K562 (cell line): ENCODE data around the gene KIF5A. TPM values are rescaled to one million over a fixed set of nuclear protein-coding genes. Genes with fewer than 3 reads are reported as not detected.

Experiments used
- ATAC-seq: fragments of 200-7000 bp; cut with Tn5 transposase; 3 replicates; pipeline ENCODE4 v1.9.1; 2020; ENCODE audit warnings: moderate library complexity
- BruUV-seq: library from RNA; stranded (reverse); fragments of 400-500 nt; replicated peaks from 2 replicates; lab custom pipeline; 2021; lab: Mats Ljungman, UMichigan
- CTCF ChIA-PET: fragments of 300-600 bp; formaldehyde crosslinking; extraction: SDS; loops from one replicate; lab custom pipeline; 2021; ENCODE audit warnings: low intra/inter-chr PET ratio; lab: Yijun Ruan, JAX
- POLR2A ChIA-PET: fragments of 300-600, 350-650 bp; sonication (Branson Sonifier 250); formaldehyde crosslinking; extraction: SDS; loops from one replicate; lab custom pipeline; 2021; ENCODE audit warnings: antibody characterized with exemption, inconsistent platforms; lab: Yijun Ruan, JAX
- DNase-seq, 4 experiments: peaks; one replicate each; pipeline versions ENCODE4 v3.0.0 to v3.0.0-alpha.2; 2011 to 2018; ENCODE audit warnings: low spot score in 3 of 4, mixed read lengths in 3 of 4; ENCODE audit errors: extremely low read depth in 1 of 4
- FAIRE-seq: peaks from 2 replicates; lab custom pipeline; 2011; peaks lifted over from hg19 to GRCh38; lab: Jason Lieb, UNC
- H2AFZ ChIP-seq: 2 replicates; pipeline ENCODE4 v1.6.0; 2011; ENCODE audit warnings: low read depth, low read length, control low read depth, inconsistent platforms
- H3K27ac ChIP-seq: fragments of 200-600 bp; 3 replicates; pipeline ENCODE4 v1.8.0; 2011; ENCODE audit warnings: low read depth, mild to moderate bottlenecking, control low read depth, inconsistent platforms, low read length, moderate library complexity, mixed read lengths; ENCODE audit errors: extremely low read depth
- H3K27me3 ChIP-seq, 2 experiments: fragments of 300-600 bp in 1 of 2; 2 replicates in 1 of 2; 3 replicates in 1 of 2; pipeline versions ENCODE4 v1.6.0 to v1.8.0; 2011; ENCODE audit warnings: inconsistent platforms in 2 of 2, low read length in 2 of 2, mild to moderate bottlenecking in 1 of 2, mixed read lengths in 1 of 2, moderate library complexity in 1 of 2; ENCODE audit not compliant: control insufficient read depth in 2 of 2, insufficient read depth in 2 of 2
- H3K36me3 ChIP-seq: fragments of 300-600 bp; 3 replicates; pipeline ENCODE4 v1.8.0; 2011; ENCODE audit warnings: mild to moderate bottlenecking, low read length, inconsistent platforms; ENCODE audit not compliant: control insufficient read depth, insufficient read depth
- H3K4me1 ChIP-seq, 2 experiments: fragments of 200-600 bp in 1 of 2; replicated peaks in 1 of 2; 2 replicates in 1 of 2; 3 replicates in 1 of 2; pipeline versions ENCODE4 v1.5.1 to v1.8.0; 2011; ENCODE audit warnings: inconsistent platforms in 2 of 2, low read length in 2 of 2, mild to moderate bottlenecking in 1 of 2, mixed read lengths in 1 of 2, moderate library complexity in 1 of 2; ENCODE audit not compliant: control insufficient read depth in 2 of 2, insufficient read depth in 2 of 2
- H3K4me2 ChIP-seq: 2 replicates; pipeline ENCODE4 v1.6.1; 2011; ENCODE audit warnings: low read length, control low read depth, inconsistent platforms, mixed read lengths; ENCODE audit not compliant: insufficient read depth
- H3K4me3 ChIP-seq: fragments of 200-600 bp; sonication (generic), shearing (Covaris generic); 2 replicates; pipeline ENCODE4 v1.5.1; 2016; ENCODE audit warnings: control low read depth, inconsistent platforms
- H3K79me2 ChIP-seq: fragments of 200-600 bp; 3 replicates; pipeline ENCODE4 v1.8.0; 2011; ENCODE audit warnings: low read length, inconsistent platforms; ENCODE audit not compliant: control insufficient read depth, insufficient read depth
- H3K9ac ChIP-seq, 2 experiments: 2 replicates each; pipeline versions ENCODE4 v1.6.0 to v1.6.1; 2011; ENCODE audit warnings: low read depth in 2 of 2, low read length in 2 of 2, control low read depth in 1 of 2, inconsistent platforms in 1 of 2, mild to moderate bottlenecking in 1 of 2, mixed read lengths in 1 of 2; ENCODE audit not compliant: insufficient read depth in 1 of 2
- H3K9me1 ChIP-seq: one replicate; pipeline ENCODE4 v1.6.0; 2011; ENCODE audit warnings: inconsistent platforms, mild to moderate bottlenecking, low read length, moderate library complexity; ENCODE audit not compliant: control insufficient read depth, insufficient read depth
- H3K9me3 ChIP-seq: replicated peaks from 2 replicates; pipeline ENCODE4 v1.5.1; 2011; ENCODE audit warnings: low read depth, low read length, inconsistent platforms; ENCODE audit not compliant: control insufficient read depth, insufficient read depth
- H4K20me1 ChIP-seq: replicated peaks from 2 replicates; pipeline ENCODE4 v1.6.1; 2011; ENCODE audit warnings: low read length, inconsistent platforms, mixed read lengths; ENCODE audit not compliant: control insufficient read depth, insufficient read depth
- BRF1 ChIP-seq: IDR thresholded peaks from 3 replicates; pipeline ENCODE4 v1.6.1; 2011; ENCODE audit warnings: borderline replicate concordance, mild to moderate bottlenecking; ENCODE audit not compliant: insufficient read length; ENCODE audit errors: extremely low read depth
- CUX1 ChIP-seq: fragments of 200-800 bp; sonication (Bioruptor generic); IDR thresholded peaks from 2 replicates; pipeline ENCODE4 v1.6.1; 2016; ENCODE audit warnings: missing genetic modification characterization, missing compliant biosample characterization
- HCFC1 ChIP-seq: IDR thresholded peaks from 2 replicates; pipeline ENCODE4 v1.6.1; 2012; ENCODE audit warnings: low read depth, low read length, improper control_type of control experiment
- HMG20A ChIP-seq: fragments of 450-650 bp; formaldehyde crosslinking; conservative IDR thresholded peaks from 2 replicates; pipeline ENCODE4 v1.4.0; 2020; ENCODE audit warnings: mild to moderate bottlenecking, mixed read lengths
- HNRNPK ChIP-seq: fragments of 200-400 bp; formaldehyde crosslinking; IDR thresholded peaks from one replicate; pipeline ENCODE4 v1.6.1; 2018; ENCODE audit warnings: mild to moderate bottlenecking, low read depth, low read length; ENCODE audit not compliant: poor library complexity, severe bottlenecking
- MAFF ChIP-seq: IDR thresholded peaks from 2 replicates; pipeline ENCODE4 v1.6.1; 2012; ENCODE audit warnings: low read length, improper control_type of control experiment
- MAZ ChIP-seq, 2 experiments: fragments of 450-650 bp in 1 of 2; sonication (generic) in 1 of 2; formaldehyde crosslinking; IDR thresholded peaks in 1 of 2; conservative IDR thresholded peaks in 1 of 2; 2 replicates each; pipeline versions ENCODE4 v1.4.0 to v1.5.0; 2020; ENCODE audit warnings: mild to moderate bottlenecking in 1 of 2, missing genetic modification reagents in 1 of 2
- MCM3 ChIP-seq: fragments of 450-650 bp; IDR thresholded peaks from 2 replicates; pipeline ENCODE4 v1.6.1; 2016
- NCOR1 ChIP-seq: fragments of 450-650 bp; IDR thresholded peaks from 2 replicates; pipeline ENCODE4 v1.6.1; 2016; ENCODE audit warnings: mild to moderate bottlenecking, moderate library complexity
- POLR2A ChIP-seq: fragments of 450-650 bp; conservative IDR thresholded peaks from 2 replicates; pipeline ENCODE4 v1.6.1; 2016
- POLR2AphosphoS2 ChIP-seq: IDR thresholded peaks from 2 replicates; pipeline ENCODE4 v1.6.1; 2012; ENCODE audit warnings: low read length, improper control_type of control experiment
- POLR2AphosphoS5 ChIP-seq: IDR thresholded peaks from 2 replicates; pipeline ENCODE4 v1.6.1; 2011; ENCODE audit warnings: mild to moderate bottlenecking, low read depth, low read length, moderate library complexity; ENCODE audit not compliant: control insufficient read depth, insufficient read depth
- SUPT5H ChIP-seq: fragments of 450-650 bp; IDR thresholded peaks from 2 replicates; pipeline ENCODE4 v1.6.1; 2016
- whole genome bisulfite sequencing: fragments of 100-300 bp; shearing (Covaris generic); methylation state at CpG from one replicate; pipeline ENCODE4 v1.1.6; 2016; ENCODE audit warnings: low coverage, mixed read lengths; ENCODE audit not compliant: insufficient coverage; ENCODE audit errors: missing lambda C conversion rate; 5-methylcytosine and 5-hydroxymethylcytosine counted together
- in situ Hi-C: fragments of 300-500 bp; cut with MboI; formaldehyde crosslinking; loops from 4 replicates; pipeline ENCODE4 v1.15.0; 2018; ENCODE audit warnings: inconsistent platforms, mixed read lengths
- intact Hi-C: fragments of 100-400 bp; cut with micrococcal nuclease; formaldehyde crosslinking; loops from 2 replicates; pipeline ENCODE4 v1.14.2; 2022
- polyA plus RNA-seq, 8 experiments: library from polyadenylated mRNA; depleted of rRNA in 4 of 8; stranded (reverse) in 5 of 8; unstranded in 3 of 8; fragments of >200 nt; fragmentation: Nextera tagmentation in 2 of 8; fragmentation: Illumina TruSeq in 1 of 8; extraction: Ambion mirVana in 2 of 8; extraction: Trizol in 1 of 8; gene quantifications; 2 replicates each; pipeline versions ENCODE4 v1.2.1 to v1.2.3, GENCODE V29; 2011 to 2014; ENCODE audit warnings: inconsistent platforms in 1 of 8, missing spikeins in 1 of 8
- total RNA-seq, 7 experiments: library from RNA; depleted of rRNA in 6 of 7; stranded (reverse); fragments of >200 nt in 6 of 7; fragmentation: Illumina TruSeq in 2 of 7; extraction: Trizol in 2 of 7; gene quantifications; 2 replicates each; pipeline versions ENCODE4 v1.2.1 to v1.2.3, GENCODE V29; 2011 to 2021; ENCODE audit warnings: low replicate concordance in 1 of 7

Gene KIF5A
- total and polyA plus RNA-seq, 9 of the 15 experiments (the other 6 are each of a cell fraction or from before 2014, with no cell fraction given): 3.4 to 17.7 (median 8.0) TPM

GRCh38 chr12:57529831-57530230 lies 20.0 kb upstream of the KIF5A start:
- POLR2A ChIA-PET: interaction anchor here (0.5 to 10.8 kb wide), 7 partner anchors 9 to 281 kb away, joined by 3 to 225 read pairs (median 5); partner anchors contain the start of genes B4GALNT1, DCTN2 and DDIT3
- in situ Hi-C loops: no loop called here

GRCh38 chr12:57530396-57531142 lies 19.3 kb upstream of the KIF5A start:
- ChIA-PET CTCF (interaction anchor here (1.0 kb wide), 1 partner anchor 13 kb away, joined by 3 read pairs; no protein-coding TSS in a partner anchor), POLR2A (interaction anchor here (0.5 to 10.8 kb wide), 6 partner anchors 8 to 206 kb away, joined by 3 to 225 read pairs (median 4); partner anchors contain the start of genes B4GALNT1, DCTN2 and DDIT3)
- H3K9me1 ChIP-seq: no peaks in the 10 kb centered on the region
- peaks cover 93% of the 10 kb centered on the region for H3K36me3 ChIP-seq
- H3K27ac ChIP-seq: no peak overlapping the region
- FAIRE-seq (no peak), ATAC-seq (no peak)
- no peak overlapping the region for H3K4me2 ChIP-seq
- H3K4me1 ChIP-seq: peaks cover 0 to 12% of the 10 kb centered on the region in 2 experiments; a peak in 2 of 5 replicates
- no peaks in the 10 kb centered on the region for H3K27me3 ChIP-seq
- H2AFZ ChIP-seq: no peak overlapping the region
- TSS peak; percentile 57 for BruUV-seq
- no peaks in the 10 kb centered on the region for H4K20me1 ChIP-seq
- H3K9ac ChIP-seq: no peak overlapping the region; a peak in 1 of 4 replicates
- in situ Hi-C loops (no loop called here), intact Hi-C loops (no loop called here)
- no peaks in the 10 kb centered on the region for H3K9me3 ChIP-seq
- TF ChIP-seq POLR2A: peak; percentile 31
- no peak for TF ChIP-seq CUX1 (CRISPR knock-in tag)
- TF ChIP-seq POLR2AphosphoS2: peak; percentile 48; the same call in 1 of the 2 replicates
- 0 out of 2 replicates have a peak, but pooled peaks have one; percentile 22 for TF ChIP-seq SUPT5H
- TF ChIP-seq POLR2AphosphoS5: peak; percentile 51; the same call in 1 of the 2 replicates
- TF ChIP-seq, all 486 proteins: peak for 4
- 82% methylated on average over 5 of the region's 5 CpGs for whole genome bisulfite sequencing
- no peak for DNase-seq
- no peak overlapping the region for H3K4me3 ChIP-seq
- peaks cover under 1% of the 10 kb centered on the region; the same call in 2 of the 3 replicates for H3K79me2 ChIP-seq

More at GRCh38 chr12:57529831-57530230, 20.0 kb upstream of the KIF5A start:
- no peak for FAIRE-seq
- BruUV-seq: TSS peak; percentile 30
- ATAC-seq: no peak
- H4K20me1 ChIP-seq: no peaks in the 10 kb centered on the region
- 86% methylated on average over 6 of the region's 6 CpGs for WGBS
- H3K36me3 ChIP-seq: peaks cover 93% of the 10 kb centered on the region; the same call in 2 of the 3 replicates
- H3K4me3 ChIP-seq: no peak overlapping the region
- H3K9me3 ChIP-seq: no peaks in the 10 kb centered on the region
- H3K27me3 ChIP-seq: no peaks in the 10 kb centered on the region
- no peak overlapping the region for H2AFZ ChIP-seq
- H3K4me1 ChIP-seq: peaks cover 6 to 19% of the 10 kb centered on the region in 2 experiments
- TF ChIP-seq NCOR1 (no peak), HMG20A (no peak), BRF1 (no peak), MAZ (CRISPR knock-in tag; conservative IDR thresholded peaks at IDR 0.05 in 1 of 2, IDR thresholded peaks at IDR 0.05 in 1 of 2) (no peak), MCM3 (no peak), HNRNPK (no peak), MAFF (no peak), HCFC1 (no peak)
- no peak overlapping the region for H3K9ac ChIP-seq
- H3K4me2 ChIP-seq: no peak overlapping the region
- intact Hi-C loops: no loop called here
- H3K9me1 ChIP-seq: no peaks in the 10 kb centered on the region
- H3K79me2 ChIP-seq: peaks cover 8% of the 10 kb centered on the region
- CTCF ChIA-PET: interaction anchor here (1.0 kb wide), 1 partner anchor 13 kb away, joined by 3 read pairs; no protein-coding TSS in a partner anchor
- no peak for DNase-seq
- H3K27ac ChIP-seq: no peak overlapping the region
